ENCODE results near the gene PRTFDC1. TPM values are rescaled to one million over a fixed set of nuclear protein-coding genes. Genes with fewer than 3 reads are reported as not detected.

The PRTFDC1 gene
- total RNA-seq, 1 experiment from 2014 or later, result not detected

- Mint-ChIP-seq H3K4me1 (ENCODE audit: insufficient read depth, unreplicated experiment) (peaks cover 10% of the 10 kb centered on the region), H3K27ac (ENCODE audit: low read depth, unreplicated experiment) (no peak overlapping the region), H3K36me3 (ENCODE audit: insufficient read depth, unreplicated experiment) (no peaks in the 10 kb centered on the region), H3K9me3 (ENCODE audit: unreplicated experiment) (no peaks in the 10 kb centered on the region), H3K27me3 (ENCODE audit: insufficient read depth, unreplicated experiment) (no peaks in the 10 kb centered on the region), H3K4me3 (ENCODE audit: unreplicated experiment) (no peak overlapping the region)
- ChIA-PET CTCF (interaction anchor here (0.6 to 0.7 kb wide), 2 partner anchors 14 to 22 kb away, joined by 3 read pairs; no protein-coding TSS in a partner anchor), POLR2A (no interaction called here)
- no peak for TF ChIP-seq CTCF (IDR thresholded peaks at IDR 0.05; ENCODE audit: unreplicated experiment)
- no TSS peak for BruUV-seq (replicated peaks)
- intact Hi-C loops (cut with micrococcal nuclease), result no loop called here
- no peak for DNase-seq (ENCODE audit: unreplicated experiment)
Measured at GRCh38 chr10:24917979-24918378, 34.4 kb downstream of the PRTFDC1 start.

- POLR2A ChIA-PET, result no interaction called here
- intact Hi-C loops (cut with micrococcal nuclease), result no loop called here
- Mint-ChIP-seq H3K4me1 (ENCODE audit: insufficient read depth, unreplicated experiment) (peaks cover 14% of the 10 kb centered on the region), H3K4me3 (ENCODE audit: unreplicated experiment) (no peak overlapping the region), H3K27ac (ENCODE audit: low read depth, unreplicated experiment) (no peak overlapping the region), H3K27me3 (ENCODE audit: insufficient read depth, unreplicated experiment) (no peaks in the 10 kb centered on the region), H3K36me3 (ENCODE audit: insufficient read depth, unreplicated experiment) (no peaks in the 10 kb centered on the region), H3K9me3 (ENCODE audit: unreplicated experiment) (no peaks in the 10 kb centered on the region)
- CTCF ChIA-PET, result interaction anchor here (0.7 kb wide), 1 partner anchor 15 kb away, joined by 3 read pairs; no protein-coding TSS in a partner anchor
- no peak for TF ChIP-seq CTCF (IDR thresholded peaks at IDR 0.05; ENCODE audit: unreplicated experiment)
- BruUV-seq (replicated peaks), result no TSS peak
- no peak for DNase-seq (ENCODE audit: unreplicated experiment)
Measured at GRCh38 chr10:24917493-24917892, 34.9 kb downstream of the PRTFDC1 start.

GRCh38 chr10:24916365-24916764, 36.0 kb downstream of the PRTFDC1 start:
- no peak overlapping the region for H3K4me3 Mint-ChIP-seq (ENCODE audit: unreplicated experiment)
- H3K9me3 Mint-ChIP-seq (ENCODE audit: unreplicated experiment), result no peaks in the 10 kb centered on the region
- ChIA-PET CTCF (interaction anchor here (0.5 to 0.6 kb wide), 2 partner anchors 23 to 115 kb away, joined by 3 to 4 read pairs; no protein-coding TSS in a partner anchor), POLR2A (no interaction called here)
- no peak for DNase-seq (ENCODE audit: unreplicated experiment)
- no peaks in the 10 kb centered on the region for H3K36me3 Mint-ChIP-seq (ENCODE audit: insufficient read depth, unreplicated experiment)
- no TSS peak for BruUV-seq (replicated peaks)
- TF ChIP-seq CTCF (IDR thresholded peaks at IDR 0.05; ENCODE audit: unreplicated experiment), result no peak
- H3K4me1 Mint-ChIP-seq (ENCODE audit: insufficient read depth, unreplicated experiment), result peaks cover 15% of the 10 kb centered on the region
- no peaks in the 10 kb centered on the region for H3K27me3 Mint-ChIP-seq (ENCODE audit: insufficient read depth, unreplicated experiment)
- intact Hi-C loops (cut with micrococcal nuclease), result no loop called here
- no peak overlapping the region for H3K27ac Mint-ChIP-seq (ENCODE audit: low read depth, unreplicated experiment)

GRCh38 chr10:24915304-24915703, 37.1 kb downstream of the PRTFDC1 start:
- POLR2A ChIA-PET, result interaction anchor here (0.7 kb wide), 1 partner anchor 194 kb away, joined by 3 read pairs; no protein-coding TSS in a partner anchor
- CTCF ChIA-PET, result interaction anchor here (0.6 to 0.7 kb wide), 3 partner anchors 34 to 273 kb away, joined by 3 read pairs; no protein-coding TSS in a partner anchor
- intact Hi-C loops (cut with micrococcal nuclease), result no loop called here
- peaks cover 8% of the 10 kb centered on the region for H3K4me1 Mint-ChIP-seq (ENCODE audit: insufficient read depth, unreplicated experiment)
- no peak for TF ChIP-seq CTCF (IDR thresholded peaks at IDR 0.05; ENCODE audit: unreplicated experiment)
- no peaks in the 10 kb centered on the region for H3K27me3 Mint-ChIP-seq (ENCODE audit: insufficient read depth, unreplicated experiment)
- H3K4me3 Mint-ChIP-seq (ENCODE audit: unreplicated experiment), result no peak overlapping the region
- no peaks in the 10 kb centered on the region for H3K9me3 Mint-ChIP-seq (ENCODE audit: unreplicated experiment)
- no peak for DNase-seq (ENCODE audit: unreplicated experiment)
- BruUV-seq (replicated peaks), result no TSS peak
- H3K27ac Mint-ChIP-seq (ENCODE audit: low read depth, unreplicated experiment), result no peak overlapping the region
- no peaks in the 10 kb centered on the region for H3K36me3 Mint-ChIP-seq (ENCODE audit: insufficient read depth, unreplicated experiment)

Data from MCF 10A (cell line).